Measurements from ENCODE around the gene C1orf35.

DNA sequence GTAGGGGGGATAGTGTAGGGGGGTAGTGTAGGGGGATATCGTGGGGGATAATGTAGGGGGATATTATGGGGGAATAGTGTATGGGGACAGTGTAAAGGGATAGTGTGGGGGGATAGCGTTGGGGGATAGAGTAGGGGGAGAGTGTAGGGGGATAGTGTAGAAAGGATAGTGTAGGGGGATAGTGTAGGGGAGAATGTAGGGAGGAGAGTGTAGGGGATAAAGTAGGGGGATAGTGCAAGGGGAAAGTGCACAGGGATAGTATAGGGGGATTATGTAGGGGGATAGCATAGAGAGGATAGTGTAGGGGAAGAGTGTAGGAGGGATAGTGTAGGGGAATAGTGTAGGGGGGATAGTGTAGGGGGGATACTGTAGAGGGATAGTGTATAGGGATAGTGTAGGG, 33.0 kb downstream of the C1orf35 start:
- TF ChIP-seq CTCF (IDR thresholded peaks at IDR 0.05) (no peak), POLR2A (IDR thresholded peaks at IDR 0.05) (no peak)
